ENCODE measurements around the gene PAK3.

Gene PAK3

DNA sequence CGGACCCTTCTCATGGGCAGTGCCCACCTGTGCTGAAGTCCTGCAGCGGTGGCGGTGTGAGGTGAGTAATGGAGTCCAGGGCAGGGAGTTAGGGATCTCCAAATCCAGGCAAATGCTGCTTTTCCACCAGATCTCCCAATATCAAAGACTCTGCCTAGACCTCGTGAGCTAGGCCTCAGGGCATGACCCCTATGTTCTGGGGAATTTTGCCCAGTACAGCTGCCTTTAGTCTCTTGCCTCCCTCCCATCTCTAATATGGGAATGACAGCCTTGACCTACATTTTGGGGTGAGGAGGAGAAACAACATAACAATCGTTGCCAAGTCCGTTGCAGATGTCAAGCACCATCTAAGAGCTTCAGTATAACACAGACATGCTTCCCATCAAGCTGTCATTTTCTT is 7.3 kb downstream of the PAK3 start:
- H3K27ac ChIP-seq: no peak overlapping the region
- H2AFZ ChIP-seq (ENCODE audit: low read depth): no peak overlapping the region
- H3K79me2 ChIP-seq (ENCODE audit: insufficient read depth, low read depth): no peaks in the 10 kb centered on the region
- H4K20me1 ChIP-seq (ENCODE audit: insufficient read depth): no peaks in the 10 kb centered on the region
- no peaks in the 10 kb centered on the region for H3K36me3 ChIP-seq (ENCODE audit: insufficient read depth)
- no peak overlapping the region for H3K9ac ChIP-seq
- H3K4me3 ChIP-seq (IDR thresholded peaks at IDR 0.05; ENCODE audit: insufficient read depth, low read depth, low read length): no peak overlapping the region
- TF ChIP-seq, protein P1, sequence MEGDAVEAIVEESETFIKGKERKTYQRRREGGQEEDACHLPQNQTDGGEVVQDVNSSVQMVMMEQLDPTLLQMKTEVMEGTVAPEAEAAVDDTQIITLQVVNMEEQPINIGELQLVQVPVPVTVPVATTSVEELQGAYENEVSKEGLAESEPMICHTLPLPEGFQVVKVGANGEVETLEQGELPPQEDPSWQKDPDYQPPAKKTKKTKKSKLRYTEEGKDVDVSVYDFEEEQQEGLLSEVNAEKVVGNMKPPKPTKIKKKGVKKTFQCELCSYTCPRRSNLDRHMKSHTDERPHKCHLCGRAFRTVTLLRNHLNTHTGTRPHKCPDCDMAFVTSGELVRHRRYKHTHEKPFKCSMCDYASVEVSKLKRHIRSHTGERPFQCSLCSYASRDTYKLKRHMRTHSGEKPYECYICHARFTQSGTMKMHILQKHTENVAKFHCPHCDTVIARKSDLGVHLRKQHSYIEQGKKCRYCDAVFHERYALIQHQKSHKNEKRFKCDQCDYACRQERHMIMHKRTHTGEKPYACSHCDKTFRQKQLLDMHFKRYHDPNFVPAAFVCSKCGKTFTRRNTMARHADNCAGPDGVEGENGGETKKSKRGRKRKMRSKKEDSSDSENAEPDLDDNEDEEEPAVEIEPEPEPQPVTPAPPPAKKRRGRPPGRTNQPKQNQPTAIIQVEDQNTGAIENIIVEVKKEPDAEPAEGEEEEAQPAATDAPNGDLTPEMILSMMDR (conservative IDR thresholded peaks at IDR 0.05; ENCODE audit: low read depth, low read length): no peak
- H3K4me1 ChIP-seq (ENCODE audit: low read depth, poor library complexity, severe bottlenecking): no peaks in the 10 kb centered on the region
- H3K4me2 ChIP-seq: no peak overlapping the region
- no peaks in the 10 kb centered on the region for H3K27me3 ChIP-seq (ENCODE audit: insufficient read depth, low read depth)

DNA sequence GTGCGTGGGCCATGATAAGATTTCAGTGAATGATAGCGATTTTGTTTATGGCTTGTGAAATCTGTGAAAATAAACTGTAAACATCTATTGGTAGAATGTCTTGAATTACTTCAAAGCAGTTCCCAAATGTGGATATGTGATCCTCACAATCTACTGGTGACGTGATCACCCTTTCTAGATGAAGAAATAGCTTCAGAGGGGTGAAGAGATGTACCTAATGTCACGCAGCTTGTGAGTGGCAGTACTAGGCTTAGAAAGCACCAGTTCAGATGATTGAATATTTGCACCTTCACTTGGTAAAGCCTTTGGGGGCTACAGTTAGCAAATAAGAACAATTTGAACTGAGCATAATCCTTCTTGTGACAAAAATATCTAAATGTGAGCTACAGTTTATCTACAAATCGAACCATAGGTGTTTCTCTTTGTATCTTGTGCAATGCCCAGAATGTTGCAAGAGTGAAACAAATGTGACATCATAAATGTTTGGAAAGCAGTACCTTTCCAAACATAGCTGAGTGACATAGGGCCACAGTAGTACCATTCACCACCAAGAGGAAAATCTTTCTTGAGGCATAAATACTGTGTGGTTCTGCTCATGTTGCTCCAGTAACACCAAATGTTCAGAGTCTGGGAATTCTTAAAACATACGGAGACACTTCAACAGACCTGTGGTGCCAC is 14.2 kb downstream of the PAK3 start:
- H2AFZ ChIP-seq (ENCODE audit: low read depth): no peak overlapping the region
- no peak overlapping the region for H3K9ac ChIP-seq
- TF ChIP-seq, protein P1 (conservative IDR thresholded peaks at IDR 0.05; ENCODE audit: low read depth, low read length): no peak
- no peaks in the 10 kb centered on the region for H3K4me1 ChIP-seq (ENCODE audit: low read depth, poor library complexity, severe bottlenecking)
- no peaks in the 10 kb centered on the region for H3K79me2 ChIP-seq (ENCODE audit: insufficient read depth, low read depth)
- H3K4me3 ChIP-seq (IDR thresholded peaks at IDR 0.05; ENCODE audit: insufficient read depth, low read depth, low read length): no peak overlapping the region
- no peak overlapping the region for H3K4me2 ChIP-seq
- H3K36me3 ChIP-seq (ENCODE audit: insufficient read depth): no peaks in the 10 kb centered on the region
- H4K20me1 ChIP-seq (ENCODE audit: insufficient read depth): no peaks in the 10 kb centered on the region
- no peaks in the 10 kb centered on the region for H3K27me3 ChIP-seq (ENCODE audit: insufficient read depth, low read depth)
- no peak overlapping the region for H3K27ac ChIP-seq

DNA sequence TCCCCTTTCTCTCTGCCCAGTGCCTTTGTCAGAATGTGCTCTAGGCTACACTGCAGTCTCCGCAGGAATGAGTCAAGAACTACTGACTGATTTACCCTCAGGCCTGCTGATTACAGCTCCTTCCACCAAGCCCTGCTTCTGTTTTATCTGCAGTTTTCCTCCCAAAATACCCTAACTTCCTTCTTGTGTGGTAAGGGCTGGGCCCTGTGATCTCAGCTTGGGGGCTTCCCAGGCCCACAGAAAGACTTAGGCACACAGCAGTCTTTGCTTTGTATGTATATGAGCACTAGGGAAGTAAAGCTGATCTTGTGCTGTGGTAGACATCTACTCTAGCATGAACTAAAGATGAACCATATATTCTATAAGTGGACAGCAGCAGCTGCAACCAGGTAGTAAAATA is 18.8 kb downstream of the PAK3 start:
- H3K4me3 ChIP-seq (IDR thresholded peaks at IDR 0.05; ENCODE audit: insufficient read depth, low read depth, low read length): no peak overlapping the region
- no peak overlapping the region for H3K4me2 ChIP-seq
- H3K27ac ChIP-seq: no peak overlapping the region
- no peaks in the 10 kb centered on the region for H3K79me2 ChIP-seq (ENCODE audit: insufficient read depth, low read depth)
- no peaks in the 10 kb centered on the region for H3K27me3 ChIP-seq (ENCODE audit: insufficient read depth, low read depth)
- H2AFZ ChIP-seq (ENCODE audit: low read depth): no peak overlapping the region
- TF ChIP-seq, protein P1 (conservative IDR thresholded peaks at IDR 0.05; ENCODE audit: low read depth, low read length): no peak
- no peak overlapping the region for H3K9ac ChIP-seq
- H4K20me1 ChIP-seq (ENCODE audit: insufficient read depth): no peaks in the 10 kb centered on the region
- no peaks in the 10 kb centered on the region for H3K36me3 ChIP-seq (ENCODE audit: insufficient read depth)
- H3K4me1 ChIP-seq (ENCODE audit: low read depth, poor library complexity, severe bottlenecking): no peaks in the 10 kb centered on the region

DNA sequence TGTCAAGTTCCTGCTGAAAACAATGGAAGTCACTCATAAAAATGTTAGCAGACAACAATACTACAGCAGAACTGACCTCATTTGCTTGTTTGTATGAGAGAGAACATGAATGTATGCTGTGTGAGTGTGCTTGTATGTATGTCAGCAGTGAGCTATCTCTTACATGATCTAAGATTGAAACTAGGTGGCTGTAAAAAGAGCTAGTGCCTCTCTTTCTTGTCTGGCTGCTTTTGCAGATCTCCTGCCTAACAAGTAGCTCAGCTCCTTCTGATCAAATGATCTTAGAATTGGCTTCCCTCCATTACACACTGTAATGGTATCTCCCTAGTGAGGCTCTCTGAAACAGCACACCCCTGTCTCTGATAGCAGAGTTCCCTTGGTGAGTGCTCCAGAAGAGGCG is 20.7 kb downstream of the PAK3 start:
- Histone ChIP-seq H3K4me3 (IDR thresholded peaks at IDR 0.05; ENCODE audit: insufficient read depth, low read depth, low read length) (no peak overlapping the region), H3K27me3 (ENCODE audit: insufficient read depth, low read depth) (no peaks in the 10 kb centered on the region)

More for the DNA sequence above, 20.7 kb downstream of the PAK3 start:
- Histone ChIP-seq H3K4me1 (ENCODE audit: low read depth, poor library complexity, severe bottlenecking) (no peaks in the 10 kb centered on the region), H2AFZ (ENCODE audit: low read depth) (no peak overlapping the region), H3K36me3 (ENCODE audit: insufficient read depth) (no peaks in the 10 kb centered on the region), H4K20me1 (ENCODE audit: insufficient read depth) (no peaks in the 10 kb centered on the region), H3K27ac (no peak overlapping the region), H3K79me2 (ENCODE audit: insufficient read depth, low read depth) (no peaks in the 10 kb centered on the region), H3K9ac (no peak overlapping the region), H3K4me2 (no peak overlapping the region)
- TF ChIP-seq, protein P1 (conservative IDR thresholded peaks at IDR 0.05; ENCODE audit: low read depth, low read length): no peak
